Lower lobe of right lung (tissue), 2 donors: ENCODE results near the gene FBXW12. TPM values are rescaled to one million over a fixed set of nuclear protein-coding genes. Genes with fewer than 3 reads are reported as not detected.

Source experiments
- ATAC-seq, 2 donors: fragments of 200-7000 bp; cut with Tn5 transposase; one replicate each; pipeline ENCODE4 v1.9.1; 2020 to 2022; ENCODE audit warnings: mild to moderate bottlenecking in 2 of 2, moderate library complexity in 2 of 2
- DNase-seq: peaks from one replicate; pipeline ENCODE4 v3.0.0-alpha.2; 2020
- H3K27ac ChIP-seq: fragments of 200-600 bp; one replicate; pipeline ENCODE4 v1.8.0; 2022
- H3K27me3 ChIP-seq: fragments of 200-600 bp; one replicate; pipeline ENCODE4 v1.8.0; 2022; ENCODE audit warnings: low read depth
- H3K36me3 ChIP-seq: fragments of 200-600 bp; one replicate; pipeline ENCODE4 v1.8.0; 2022; ENCODE audit warnings: mild to moderate bottlenecking
- H3K4me1 ChIP-seq: fragments of 200-600 bp; one replicate; pipeline ENCODE4 v1.8.0; 2022
- H3K4me3 ChIP-seq: fragments of 200-600 bp; one replicate; pipeline ENCODE4 v1.8.0; 2022; ENCODE audit warnings: mild to moderate bottlenecking
- H3K9me3 ChIP-seq: fragments of 200-600 bp; one replicate; pipeline ENCODE4 v1.8.0; 2022
- intact Hi-C: fragments of 100-400 bp; cut with DNase I; formaldehyde crosslinking; loops from one replicate; pipeline ENCODE4 v1.11.0; 2022
- total RNA-seq: library from RNA; stranded (reverse); fragmentation: NEBNext Ultra II Directional; extraction: Animal tissue kit (Norgen Biotek cat#: 25700); gene quantifications from one replicate; pipeline ENCODE4 v1.2.1, GENCODE V29; 2021
- TF ChIP-seq, protein P1 (sequence below): fragments of 200-600 bp; IDR thresholded peaks from one replicate; pipeline ENCODE4 v1.8.0; 2022; ENCODE audit warnings: antibody characterized with exemption, mild to moderate bottlenecking
- donor health status: DM: no; HTN: yes; CAD: no; lungs with severe emphysema.

The FBXW12 gene
- total RNA-seq, 1 donor from 2014 or later, result not detected

DNA sequence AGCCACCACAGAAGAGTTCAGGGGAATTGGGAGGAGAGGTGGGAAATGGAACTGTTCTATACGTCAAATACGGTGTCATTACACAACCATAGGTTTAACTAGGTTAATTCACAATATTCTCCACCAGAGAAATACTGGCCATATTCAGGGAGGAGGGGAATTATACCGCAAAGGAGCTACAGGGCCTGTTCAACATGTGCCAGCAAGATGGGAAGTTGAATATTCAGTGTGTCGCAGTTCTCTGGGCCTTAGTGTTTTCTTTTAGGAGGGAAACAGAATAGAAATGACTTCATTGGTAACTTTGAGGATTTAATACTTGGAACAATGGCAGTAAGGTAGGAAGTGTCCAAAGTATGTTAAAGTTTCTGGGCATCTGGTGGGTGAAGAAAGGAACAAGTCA, 18.0 kb upstream of the FBXW12 start:
- Histone ChIP-seq H3K27ac (no peak overlapping the region), H3K36me3 (no peaks in the 10 kb centered on the region), H3K9me3 (no peaks in the 10 kb centered on the region), H3K27me3 (no peaks in the 10 kb centered on the region), H3K4me3 (no peak overlapping the region), H3K4me1 (no peaks in the 10 kb centered on the region)
- ATAC-seq, result no peak
- intact Hi-C loops, result no loop called here
- no peak for DNase-seq
- TF ChIP-seq, protein P1, sequence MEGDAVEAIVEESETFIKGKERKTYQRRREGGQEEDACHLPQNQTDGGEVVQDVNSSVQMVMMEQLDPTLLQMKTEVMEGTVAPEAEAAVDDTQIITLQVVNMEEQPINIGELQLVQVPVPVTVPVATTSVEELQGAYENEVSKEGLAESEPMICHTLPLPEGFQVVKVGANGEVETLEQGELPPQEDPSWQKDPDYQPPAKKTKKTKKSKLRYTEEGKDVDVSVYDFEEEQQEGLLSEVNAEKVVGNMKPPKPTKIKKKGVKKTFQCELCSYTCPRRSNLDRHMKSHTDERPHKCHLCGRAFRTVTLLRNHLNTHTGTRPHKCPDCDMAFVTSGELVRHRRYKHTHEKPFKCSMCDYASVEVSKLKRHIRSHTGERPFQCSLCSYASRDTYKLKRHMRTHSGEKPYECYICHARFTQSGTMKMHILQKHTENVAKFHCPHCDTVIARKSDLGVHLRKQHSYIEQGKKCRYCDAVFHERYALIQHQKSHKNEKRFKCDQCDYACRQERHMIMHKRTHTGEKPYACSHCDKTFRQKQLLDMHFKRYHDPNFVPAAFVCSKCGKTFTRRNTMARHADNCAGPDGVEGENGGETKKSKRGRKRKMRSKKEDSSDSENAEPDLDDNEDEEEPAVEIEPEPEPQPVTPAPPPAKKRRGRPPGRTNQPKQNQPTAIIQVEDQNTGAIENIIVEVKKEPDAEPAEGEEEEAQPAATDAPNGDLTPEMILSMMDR, result no peak

DNA sequence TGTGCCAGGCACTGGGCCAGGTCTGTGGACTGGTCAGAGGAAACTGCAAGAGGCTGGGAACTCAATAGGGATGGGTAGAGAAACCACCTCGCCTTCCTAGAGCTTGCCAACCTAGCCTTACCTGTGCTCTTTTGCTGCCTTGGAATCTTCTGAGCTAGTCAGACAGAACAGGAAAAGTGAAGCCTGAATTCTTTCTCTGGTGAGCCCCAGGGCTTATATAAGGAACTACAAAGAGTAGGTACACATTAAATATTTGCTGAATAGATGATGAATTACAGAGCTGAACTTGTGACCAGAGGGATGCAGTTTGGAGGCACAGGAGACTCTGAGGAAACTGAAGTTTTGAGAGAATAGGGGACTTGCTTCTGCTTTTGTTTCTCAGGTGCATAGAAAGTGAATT, 15.6 kb upstream of the FBXW12 start:
- Histone ChIP-seq H3K4me1 (no peaks in the 10 kb centered on the region), H3K27me3 (no peaks in the 10 kb centered on the region), H3K4me3 (no peak overlapping the region), H3K36me3 (no peaks in the 10 kb centered on the region), H3K27ac (no peak overlapping the region), H3K9me3 (peaks cover 5% of the 10 kb centered on the region)
- intact Hi-C loops, result no loop called here
- no peak for ATAC-seq
- TF ChIP-seq, protein P1, result no peak
- no peak for DNase-seq

DNA sequence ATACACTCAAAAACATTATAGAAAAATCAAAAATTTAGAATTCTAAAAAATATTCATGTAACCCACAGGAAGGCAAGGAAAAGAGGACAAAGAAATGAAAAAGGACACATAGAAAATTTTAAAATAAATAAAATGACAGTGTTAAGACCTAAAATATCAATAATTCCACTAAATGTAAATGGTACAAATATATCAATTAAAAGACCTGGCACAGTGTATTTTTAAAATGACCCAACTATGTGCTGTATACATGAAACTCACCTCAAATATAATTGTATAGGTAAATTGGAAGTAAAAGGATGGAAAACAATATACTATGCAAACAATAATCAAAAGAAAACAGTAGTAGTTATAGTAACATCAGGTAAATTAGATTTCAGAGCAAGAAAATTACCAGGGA, 10.1 kb upstream of the FBXW12 start:
- Histone ChIP-seq H3K27me3 (no peaks in the 10 kb centered on the region), H3K4me3 (no peak overlapping the region), H3K27ac (no peak overlapping the region), H3K9me3 (peaks cover 7% of the 10 kb centered on the region), H3K36me3 (no peaks in the 10 kb centered on the region), H3K4me1 (no peaks in the 10 kb centered on the region)
- TF ChIP-seq, protein P1, result no peak
- DNase-seq (no peak), ATAC-seq (no peak)
- intact Hi-C loops, result no loop called here

DNA sequence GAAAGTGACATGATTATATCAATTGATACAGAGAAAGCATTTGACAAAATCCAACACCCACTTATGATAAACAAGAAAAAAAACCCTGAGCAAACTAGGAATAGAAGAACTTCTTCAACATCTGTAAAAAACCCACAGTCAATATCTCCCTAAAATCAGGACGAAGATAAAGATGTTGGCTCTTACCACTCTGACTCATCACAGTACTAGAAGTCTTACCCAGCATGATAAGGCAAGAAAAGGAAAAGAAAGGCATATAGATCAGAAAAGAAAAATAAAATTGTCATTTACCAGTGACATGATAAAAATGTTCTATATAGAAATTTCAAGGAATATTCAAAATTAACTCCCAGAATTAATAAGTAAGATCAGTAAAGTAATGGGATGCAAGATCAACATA, 7.2 kb upstream of the FBXW12 start:
- peaks cover 7% of the 10 kb centered on the region for H3K9me3 ChIP-seq
- DNase-seq (no peak), ATAC-seq (no peak)
- no peak overlapping the region for H3K27ac ChIP-seq
- H3K27me3 ChIP-seq, result no peaks in the 10 kb centered on the region
- TF ChIP-seq, protein P1, result no peak
- intact Hi-C loops, result no loop called here
- H3K4me3 ChIP-seq, result no peak overlapping the region
- H3K36me3 ChIP-seq, result no peaks in the 10 kb centered on the region
- no peaks in the 10 kb centered on the region for H3K4me1 ChIP-seq

DNA sequence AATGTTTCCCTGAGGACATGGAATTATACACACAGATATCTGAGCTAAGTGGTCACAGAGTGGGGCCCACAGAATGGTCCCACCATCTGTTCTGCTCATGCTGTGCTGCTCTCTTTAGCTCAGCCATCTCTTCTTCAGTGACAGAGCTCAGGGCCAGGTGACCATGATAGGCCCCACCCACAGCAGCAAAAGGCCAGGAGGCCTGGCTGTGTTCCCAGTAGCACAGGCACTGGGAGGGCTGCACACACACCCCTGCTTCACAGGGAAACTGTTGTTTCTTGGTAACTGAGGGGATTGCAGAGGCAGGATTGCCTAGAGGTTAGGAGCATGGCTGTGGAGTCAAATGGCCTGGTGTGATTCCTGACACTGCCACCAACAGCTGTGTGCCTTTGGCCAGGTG, 4.8 kb upstream of the FBXW12 start:
- ATAC-seq (peak in 1 of 2 donors; percentile 44), DNase-seq (no peak)
- H3K4me1 ChIP-seq, result no peaks in the 10 kb centered on the region
- no peak overlapping the region for H3K4me3 ChIP-seq
- intact Hi-C loops, result no loop called here
- no peak overlapping the region for H3K27ac ChIP-seq
- no peaks in the 10 kb centered on the region for H3K36me3 ChIP-seq
- no peaks in the 10 kb centered on the region for H3K9me3 ChIP-seq
- TF ChIP-seq, protein P1, result no peak
- H3K27me3 ChIP-seq, result no peaks in the 10 kb centered on the region

DNA sequence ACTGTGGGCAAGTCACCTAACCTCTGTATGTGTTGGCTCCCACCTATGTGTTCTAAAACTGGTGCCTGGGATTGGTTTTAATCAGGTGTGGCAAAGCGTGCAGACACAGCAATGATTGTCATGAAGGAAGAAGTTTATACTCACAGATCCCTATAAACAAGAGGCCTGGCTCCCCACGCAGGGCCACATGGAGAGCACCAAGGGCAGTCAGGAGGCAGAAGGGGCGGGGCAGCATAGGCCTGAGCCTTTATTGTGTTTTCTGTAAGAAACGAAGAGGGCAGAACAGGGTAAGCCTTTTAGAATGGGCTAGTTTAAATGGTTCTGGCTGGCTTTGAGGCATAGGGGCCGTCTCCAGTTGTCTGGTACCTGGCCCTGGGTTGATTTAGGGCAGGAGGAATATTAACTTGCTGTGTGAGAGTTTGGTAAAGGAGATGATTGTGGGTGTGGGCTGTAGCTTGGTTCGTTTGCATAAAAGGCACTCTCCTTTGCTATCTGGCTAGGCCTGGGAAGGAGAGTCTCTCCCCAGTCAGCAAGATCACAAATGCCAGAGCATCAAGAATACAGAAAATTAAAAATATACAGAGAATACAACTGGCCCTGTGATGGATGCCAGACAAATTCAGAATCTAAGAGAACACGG, 2.2 kb upstream of the FBXW12 start:
- no peak overlapping the region for H3K4me3 ChIP-seq
- H3K27me3 ChIP-seq, result no peaks in the 10 kb centered on the region
- H3K36me3 ChIP-seq, result no peaks in the 10 kb centered on the region
- H3K9me3 ChIP-seq, result no peaks in the 10 kb centered on the region
- ATAC-seq (no peak), DNase-seq (no peak)
- intact Hi-C loops, result no loop called here
- TF ChIP-seq, protein P1, result no peak
- no peaks in the 10 kb centered on the region for H3K4me1 ChIP-seq
- no peak overlapping the region for H3K27ac ChIP-seq
